ENCODE results near the gene PHPT1.

Gene PHPT1

GRCh38 chr9:136886610-136887597, 37.7 kb downstream of the PHPT1 start:
- DNase-seq (ENCODE audit: low read depth in 3 of 3), result no peak

GRCh38 chr9:136888454-136888853, 39.2 kb downstream of the PHPT1 start:
- no peak for DNase-seq (ENCODE audit: low read depth in 3 of 3)

GRCh38 chr9:136889858-136890257, 40.6 kb downstream of the PHPT1 start:
- DNase-seq (ENCODE audit: low read depth in 3 of 3), result no peak

- DNase-seq (ENCODE audit: low read depth in 3 of 3), result no peak
These were observed 41.5 kb downstream of the PHPT1 start for GRCh38 chr9:136890661-136891060.

- DNase-seq (ENCODE audit: low read depth in 3 of 3), result no peak
These were observed 46.8 kb downstream of the PHPT1 start for GRCh38 chr9:136896027-136896426.

GRCh38 chr9:136898483-136899100, 49.4 kb downstream of the PHPT1 start:
- DNase-seq (ENCODE audit: low read depth in 3 of 3), result no peak

- no peak for DNase-seq (ENCODE audit: low read depth in 3 of 3)
These were observed 50.0 kb downstream of the PHPT1 start for GRCh38 chr9:136899196-136899595.

GRCh38 chr9:136900556-136900955, 51.3 kb downstream of the PHPT1 start:
- DNase-seq (ENCODE audit: low read depth in 3 of 3), result no peak

Measured in stimulated activated CD4-positive, alpha-beta T cell treated with anti-CD3 and anti-CD28 coated beads, TNF-alpha, amount 100 ng/mL, for 48 hours (primary cell).